ENCODE measurements around the gene PRKAR1B. TPM values are rescaled to one million over a fixed set of nuclear protein-coding genes. Genes with fewer than 3 reads are reported as not detected.

The PRKAR1B gene
- total RNA-seq, 2 donors from 2014 or later = 33.5 to 43.2 TPM

DNA sequence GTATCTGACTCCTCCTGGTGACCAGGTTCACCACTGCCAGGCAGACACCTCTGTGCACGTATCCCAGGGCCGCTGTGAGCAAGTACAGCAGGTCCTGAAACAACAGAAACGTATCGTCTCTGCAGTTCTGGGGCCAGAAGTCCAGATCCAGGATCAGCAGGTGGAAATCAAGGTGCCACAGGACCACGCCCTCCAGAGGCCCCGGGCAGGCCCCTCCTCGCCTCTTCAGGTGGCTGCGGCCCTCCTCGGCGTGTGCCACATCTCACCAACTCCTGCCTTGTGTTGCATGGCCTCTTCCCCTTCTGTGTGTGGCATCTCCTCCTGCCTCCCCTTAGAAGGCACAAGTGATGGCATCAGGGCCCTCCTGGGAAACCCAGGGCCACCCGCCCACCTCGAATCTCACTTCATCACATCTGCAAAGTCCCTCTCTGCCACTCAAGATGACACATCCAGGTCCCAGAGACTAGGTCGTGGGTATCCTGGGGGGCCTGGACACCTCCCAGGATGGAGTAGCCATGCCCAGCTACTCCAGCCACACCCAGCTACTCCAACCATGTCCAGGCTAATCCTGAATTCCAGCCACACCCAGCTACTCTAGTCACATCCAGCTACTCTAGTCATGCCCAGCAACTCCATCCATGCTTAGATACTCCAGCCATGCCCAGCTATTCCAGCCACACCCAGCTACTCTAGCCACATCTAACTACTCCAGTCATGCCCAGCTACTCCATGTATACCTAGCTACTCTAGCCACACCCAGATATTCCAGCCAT lies 53.2 kb downstream of the PRKAR1B start:
- Histone ChIP-seq H3K36me3 (ENCODE audit: control insufficient read depth, insufficient read depth, low read length) (peaks cover 18% of the 10 kb centered on the region), H3K9me3 (ENCODE audit: control insufficient read depth, low read length) (peaks cover 9% of the 10 kb centered on the region), H3K27me3 (ENCODE audit: control insufficient read depth, insufficient read depth, low read length, poor library complexity, severe bottlenecking) (no peaks in the 10 kb centered on the region), H3K4me1 (ENCODE audit: control insufficient read depth, insufficient read depth, low read length) (no peaks in the 10 kb centered on the region), H3K4me3 (ENCODE audit: low read length) (no peak overlapping the region), H3K9ac (ENCODE audit: extremely low read depth, low read length, poor library complexity, severe bottlenecking) (no peak overlapping the region), H3K27ac (ENCODE audit: low read depth, low read length) (no peak overlapping the region)
- H3K4me1 Mint-ChIP-seq = no peaks in the 10 kb centered on the region
- no peaks in the 10 kb centered on the region for H3K27me3 Mint-ChIP-seq (ENCODE audit: insufficient read depth)
- TF ChIP-seq, protein P1, sequence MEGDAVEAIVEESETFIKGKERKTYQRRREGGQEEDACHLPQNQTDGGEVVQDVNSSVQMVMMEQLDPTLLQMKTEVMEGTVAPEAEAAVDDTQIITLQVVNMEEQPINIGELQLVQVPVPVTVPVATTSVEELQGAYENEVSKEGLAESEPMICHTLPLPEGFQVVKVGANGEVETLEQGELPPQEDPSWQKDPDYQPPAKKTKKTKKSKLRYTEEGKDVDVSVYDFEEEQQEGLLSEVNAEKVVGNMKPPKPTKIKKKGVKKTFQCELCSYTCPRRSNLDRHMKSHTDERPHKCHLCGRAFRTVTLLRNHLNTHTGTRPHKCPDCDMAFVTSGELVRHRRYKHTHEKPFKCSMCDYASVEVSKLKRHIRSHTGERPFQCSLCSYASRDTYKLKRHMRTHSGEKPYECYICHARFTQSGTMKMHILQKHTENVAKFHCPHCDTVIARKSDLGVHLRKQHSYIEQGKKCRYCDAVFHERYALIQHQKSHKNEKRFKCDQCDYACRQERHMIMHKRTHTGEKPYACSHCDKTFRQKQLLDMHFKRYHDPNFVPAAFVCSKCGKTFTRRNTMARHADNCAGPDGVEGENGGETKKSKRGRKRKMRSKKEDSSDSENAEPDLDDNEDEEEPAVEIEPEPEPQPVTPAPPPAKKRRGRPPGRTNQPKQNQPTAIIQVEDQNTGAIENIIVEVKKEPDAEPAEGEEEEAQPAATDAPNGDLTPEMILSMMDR (conservative IDR thresholded peaks at IDR 0.05) = no peak
- DNase-seq = no peak
- H3K9me3 Mint-ChIP-seq = peaks cover 15% of the 10 kb centered on the region
- WGBS, 2 experiments (ENCODE audit: insufficient coverage in 1 of 2, insufficient read length in 1 of 2) = 86 to 88% methylated on average over 11 to 13 of the region's 13 CpGs
- H3K36me3 Mint-ChIP-seq (ENCODE audit: low read depth) = peaks cover 57% of the 10 kb centered on the region
- H3K4me3 Mint-ChIP-seq = no peak overlapping the region
- H3K27ac Mint-ChIP-seq = no peak overlapping the region

DNA sequence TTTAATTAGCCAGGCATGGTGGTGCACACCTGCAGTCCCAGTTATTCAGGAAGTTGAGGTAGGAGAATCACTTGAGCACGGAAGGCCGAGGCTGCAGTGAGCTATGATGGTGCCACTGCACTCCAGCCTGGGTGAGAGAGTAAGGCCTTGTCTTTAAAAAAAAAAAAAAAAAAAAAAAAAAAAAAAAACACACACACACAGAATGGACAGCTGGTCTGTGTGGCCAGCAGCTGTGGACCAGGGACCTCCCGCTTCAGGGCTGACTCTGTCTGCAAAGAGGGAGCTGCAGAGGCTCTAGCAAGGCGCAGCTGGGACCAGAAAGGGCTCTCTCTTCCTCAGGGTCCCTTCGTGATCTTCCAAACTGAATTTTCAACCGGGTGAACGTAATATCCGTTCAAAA lies 54.2 kb downstream of the PRKAR1B start:
- Histone ChIP-seq H3K27me3 (ENCODE audit: control insufficient read depth, insufficient read depth, low read length, poor library complexity, severe bottlenecking) (no peaks in the 10 kb centered on the region), H3K4me3 (ENCODE audit: low read length) (no peak overlapping the region), H3K9ac (ENCODE audit: extremely low read depth, low read length, poor library complexity, severe bottlenecking) (no peak overlapping the region), H3K9me3 (ENCODE audit: control insufficient read depth, low read length) (peaks cover 9% of the 10 kb centered on the region), H3K36me3 (ENCODE audit: control insufficient read depth, insufficient read depth, low read length) (peaks cover 17% of the 10 kb centered on the region), H3K4me1 (ENCODE audit: control insufficient read depth, insufficient read depth, low read length) (no peaks in the 10 kb centered on the region), H3K27ac (ENCODE audit: low read depth, low read length) (no peak overlapping the region)
- Mint-ChIP-seq H3K27ac (no peak overlapping the region), H3K27me3 (ENCODE audit: insufficient read depth) (no peaks in the 10 kb centered on the region), H3K4me1 (no peaks in the 10 kb centered on the region), H3K4me3 (no peak overlapping the region), H3K9me3 (peaks cover 19% of the 10 kb centered on the region), H3K36me3 (ENCODE audit: low read depth) (peaks cover 52% of the 10 kb centered on the region)
- no peak for DNase-seq
- 95 to 96% methylated on average over 5 to 8 of the region's 8 CpGs for WGBS, 2 experiments (ENCODE audit: insufficient coverage in 1 of 2, insufficient read length in 1 of 2)
- TF ChIP-seq, protein P1 (conservative IDR thresholded peaks at IDR 0.05) = no peak

DNA sequence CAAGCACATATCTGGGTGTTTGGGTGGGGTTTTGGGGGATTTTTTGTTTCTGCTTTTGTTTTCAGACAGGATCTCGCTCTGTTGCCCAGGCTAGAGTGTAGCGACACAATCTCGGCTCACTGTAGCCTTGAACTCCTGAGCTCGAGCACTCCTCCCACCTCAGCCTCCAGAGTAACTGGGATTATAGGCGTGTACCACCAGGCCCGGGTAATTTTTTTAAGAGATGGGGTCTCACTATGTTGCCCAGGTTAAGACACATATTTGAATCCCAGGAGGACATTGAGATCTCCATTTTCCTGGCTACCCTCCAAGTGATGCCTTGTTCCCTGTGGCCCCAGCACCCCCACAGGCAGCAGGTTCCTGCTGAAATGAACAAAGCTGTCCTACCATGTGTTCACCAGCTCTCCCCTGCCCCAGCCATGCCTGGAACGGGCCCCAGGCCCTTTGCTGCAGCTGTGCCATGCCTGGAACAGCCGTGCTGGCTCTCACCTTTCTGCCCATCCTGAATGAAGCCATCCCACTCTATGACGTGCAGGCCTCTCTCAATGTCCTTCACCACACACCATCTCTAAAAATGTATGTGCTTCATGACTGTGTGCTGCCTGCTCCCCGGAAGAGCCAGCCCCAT lies 55.6 kb downstream of the PRKAR1B start:
- 93 to 94% methylated on average over 9 to 10 of the region's 10 CpGs for WGBS, 2 experiments (ENCODE audit: insufficient coverage in 1 of 2, insufficient read length in 1 of 2)
- no peaks in the 10 kb centered on the region for H3K4me1 ChIP-seq (ENCODE audit: control insufficient read depth, insufficient read depth, low read length)
- peaks cover 9% of the 10 kb centered on the region for H3K9me3 ChIP-seq (ENCODE audit: control insufficient read depth, low read length)
- H3K4me3 Mint-ChIP-seq = no peak overlapping the region
- H3K27me3 Mint-ChIP-seq (ENCODE audit: insufficient read depth) = no peaks in the 10 kb centered on the region
- H3K9me3 Mint-ChIP-seq = peaks cover 19% of the 10 kb centered on the region
- no peaks in the 10 kb centered on the region for H3K27me3 ChIP-seq (ENCODE audit: control insufficient read depth, insufficient read depth, low read length, poor library complexity, severe bottlenecking)
- no peak overlapping the region for H3K27ac ChIP-seq (ENCODE audit: low read depth, low read length)
- no peak overlapping the region for H3K9ac ChIP-seq (ENCODE audit: extremely low read depth, low read length, poor library complexity, severe bottlenecking)
- H3K36me3 Mint-ChIP-seq (ENCODE audit: low read depth) = peaks cover 46% of the 10 kb centered on the region
- no peaks in the 10 kb centered on the region for H3K4me1 Mint-ChIP-seq
- no peak overlapping the region for H3K27ac Mint-ChIP-seq
- peaks cover 12% of the 10 kb centered on the region for H3K36me3 ChIP-seq (ENCODE audit: control insufficient read depth, insufficient read depth, low read length)
- no peak for DNase-seq
- TF ChIP-seq, protein P1 (conservative IDR thresholded peaks at IDR 0.05) = no peak
- no peak overlapping the region for H3K4me3 ChIP-seq (ENCODE audit: low read length)

Data from endodermal cell (in vitro differentiated cells).